ENCODE data around the gene TASP1.

- TF ChIP-seq CTCF (IDR thresholded peaks at IDR 0.05) (no peak), ZFX (IDR thresholded peaks at IDR 0.05; ENCODE audit: borderline replicate concordance) (no peak)
Observed at GRCh38 chr20:13526551-13526950, 112.2 kb downstream of the TASP1 start.
